ENCODE results near the gene FTL.
"Not testable (repeated sequence)": the region's sequence is repeated elsewhere in the genome, so short reads cannot be mapped to it uniquely, and the experiment has no call there.

The FTL gene

DNA sequence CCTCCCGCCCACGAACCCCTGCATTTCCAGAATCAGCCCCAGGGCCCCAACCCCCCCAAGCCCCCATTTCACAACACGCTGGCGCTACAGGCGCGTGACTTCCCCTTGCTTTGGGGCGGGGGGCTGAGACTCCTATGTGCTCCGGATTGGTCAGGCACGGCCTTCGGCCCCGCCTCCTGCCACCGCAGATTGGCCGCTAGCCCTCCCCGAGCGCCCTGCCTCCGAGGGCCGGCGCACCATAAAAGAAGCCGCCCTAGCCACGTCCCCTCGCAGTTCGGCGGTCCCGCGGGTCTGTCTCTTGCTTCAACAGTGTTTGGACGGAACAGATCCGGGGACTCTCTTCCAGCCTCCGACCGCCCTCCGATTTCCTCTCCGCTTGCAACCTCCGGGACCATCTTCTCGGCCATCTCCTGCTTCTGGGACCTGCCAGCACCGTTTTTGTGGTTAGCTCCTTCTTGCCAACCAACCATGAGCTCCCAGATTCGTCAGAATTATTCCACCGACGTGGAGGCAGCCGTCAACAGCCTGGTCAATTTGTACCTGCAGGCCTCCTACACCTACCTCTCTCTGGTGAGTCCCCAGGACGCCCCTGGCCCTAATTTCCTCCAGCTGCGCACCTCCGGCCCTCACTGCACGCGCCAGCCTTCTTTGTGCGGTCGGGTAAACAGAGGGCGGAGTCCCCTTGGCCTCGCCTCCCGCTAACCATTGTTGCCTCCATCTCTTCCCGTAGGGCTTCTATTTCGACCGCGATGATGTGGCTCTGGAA lies at the start of gene FTL:
TSS of gene FTL (plus strand) at position 270 of the 766 bp plus-strand sequence. CDS start at position 469, 199 bp downstream.
- DNase-seq = peak; percentile 98 to 99 (median 99)

GRCh38 chr19:48915757-48916156 lies 49.4 kb upstream of the FTL start:
- peak in 1 of 3 donors; percentile 14 for DNase-seq

- peak in 1 of 3 donors; percentile 13 for DNase-seq
Observed at GRCh38 chr19:48918071-48918470, 47.0 kb upstream of the FTL start.

DNA sequence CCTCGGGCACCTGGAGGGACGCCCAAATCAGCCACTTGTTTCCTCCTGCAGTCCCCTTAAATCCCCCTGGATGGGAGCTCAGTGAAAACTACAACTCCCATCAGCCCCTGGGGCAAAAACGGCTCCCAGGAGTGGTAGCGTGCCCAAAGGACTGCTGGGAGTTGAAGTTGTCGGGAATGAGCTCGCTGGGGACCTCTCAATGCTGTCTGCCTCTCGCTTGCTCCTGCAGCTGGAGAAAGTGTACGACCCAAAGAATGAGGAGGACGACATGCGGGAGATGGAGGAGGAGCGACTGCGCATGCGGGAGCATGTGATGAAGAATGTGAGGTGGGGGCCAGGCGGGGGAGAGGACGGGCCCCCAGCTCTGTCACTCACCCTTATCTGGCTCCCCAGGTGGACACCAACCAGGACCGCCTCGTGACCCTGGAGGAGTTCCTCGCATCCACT lies 46.3 kb upstream of the FTL start:
- peak in 2 of 3 donors; percentile 11 to 28 for DNase-seq

DNA sequence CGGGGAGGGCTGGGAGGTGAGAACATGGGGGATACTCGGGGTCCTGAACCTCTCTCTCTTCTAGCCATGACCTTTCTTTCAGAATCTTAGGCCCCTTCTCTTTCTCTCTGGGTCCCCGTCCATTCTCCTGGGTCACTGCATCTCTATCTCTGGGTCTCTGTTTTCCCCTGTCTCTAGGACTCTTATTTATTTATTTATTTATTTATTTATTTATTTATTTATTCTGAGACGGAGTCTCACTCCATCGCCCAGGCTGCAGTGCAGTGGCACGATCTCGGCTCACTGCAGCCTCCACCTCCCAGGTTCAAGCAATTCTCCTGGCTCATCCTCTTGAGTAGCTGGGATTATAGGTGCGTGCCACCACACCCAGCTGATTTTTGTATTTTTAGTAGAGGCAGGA lies 45.8 kb upstream of the FTL start:
- DNase-seq = not testable (repeated sequence)

GRCh38 chr19:48920949-48921348 lies 44.2 kb upstream of the FTL start:
- no peak for DNase-seq

DNA sequence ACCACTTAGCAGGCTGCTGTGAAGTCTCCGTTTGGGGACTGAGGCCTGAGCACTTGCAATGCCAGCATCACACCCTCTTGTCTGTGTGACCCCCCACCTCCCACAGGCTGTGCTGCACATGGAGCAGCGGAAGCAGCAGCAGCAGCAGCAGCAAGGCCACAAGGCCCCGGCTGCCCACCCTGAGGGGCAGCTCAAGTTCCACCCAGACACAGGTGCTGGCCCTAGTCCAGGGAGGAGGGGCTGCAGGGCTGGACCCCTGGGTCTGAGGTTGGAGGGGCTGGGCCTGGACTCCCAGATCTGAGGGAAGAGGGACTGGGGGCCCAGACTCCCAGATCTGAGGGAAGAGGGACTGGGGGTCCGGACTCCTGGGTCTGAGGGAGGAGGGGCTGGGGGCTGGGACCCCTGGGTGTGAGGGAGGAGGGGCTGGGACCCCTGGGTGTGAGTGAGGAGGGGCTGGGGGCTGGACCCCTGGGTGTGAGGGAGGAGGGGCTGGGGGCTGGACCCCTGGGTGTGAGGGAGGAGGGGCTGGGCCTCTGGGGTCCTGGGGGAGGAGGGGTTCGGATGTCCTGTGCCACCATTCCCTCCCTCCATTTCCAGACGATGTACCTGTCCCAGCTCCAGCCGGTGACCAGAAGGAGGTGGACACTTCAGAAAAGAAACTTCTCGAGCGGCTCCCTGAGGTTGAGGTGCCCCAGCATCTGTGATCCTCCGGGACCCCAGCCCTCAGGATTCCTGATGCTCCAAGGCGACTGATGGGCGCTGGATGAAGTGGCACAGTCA lies 43.2 kb upstream of the FTL start:
- no peak for DNase-seq

DNA sequence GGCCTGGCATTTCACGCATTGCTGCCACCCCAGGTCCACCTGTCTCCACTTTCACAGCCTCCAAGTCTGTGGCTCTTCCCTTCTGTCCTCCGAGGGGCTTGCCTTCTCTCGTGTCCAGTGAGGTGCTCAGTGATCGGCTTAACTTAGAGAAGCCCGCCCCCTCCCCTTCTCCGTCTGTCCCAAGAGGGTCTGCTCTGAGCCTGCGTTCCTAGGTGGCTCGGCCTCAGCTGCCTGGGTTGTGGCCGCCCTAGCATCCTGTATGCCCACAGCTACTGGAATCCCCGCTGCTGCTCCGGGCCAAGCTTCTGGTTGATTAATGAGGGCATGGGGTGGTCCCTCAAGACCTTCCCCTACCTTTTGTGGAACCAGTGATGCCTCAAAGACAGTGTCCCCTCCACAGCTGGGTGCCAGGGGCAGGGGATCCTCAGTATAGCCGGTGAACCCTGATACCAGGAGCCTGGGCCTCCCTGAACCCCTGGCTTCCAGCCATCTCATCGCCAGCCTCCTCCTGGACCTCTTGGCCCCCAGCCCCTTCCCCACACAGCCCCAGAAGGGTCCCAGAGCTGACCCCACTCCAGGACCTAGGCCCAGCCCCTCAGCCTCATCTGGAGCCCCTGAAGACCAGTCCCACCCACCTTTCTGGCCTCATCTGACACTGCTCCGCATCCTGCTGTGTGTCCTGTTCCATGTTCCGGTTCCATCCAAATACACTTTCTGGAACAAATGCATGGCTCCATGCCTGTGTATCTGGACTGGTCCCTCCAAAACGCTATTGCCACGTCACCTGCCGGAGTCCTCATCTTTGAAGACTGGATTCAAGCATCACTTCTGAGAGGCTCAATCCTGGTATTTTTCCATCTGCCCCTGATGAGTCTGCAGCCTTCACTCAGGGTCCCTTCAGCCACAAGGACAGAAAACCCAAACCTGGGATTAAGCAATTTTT lies 42.3 kb upstream of the FTL start:
- DNase-seq = no peak

GRCh38 chr19:48925240-48925843 lies 39.8 kb upstream of the FTL start:
- DNase-seq = peak; percentile 44 to 80 (median 77)

- DNase-seq = not testable (repeated sequence)
Observed at GRCh38 chr19:48925890-48926289, 39.2 kb upstream of the FTL start.

GRCh38 chr19:48926909-48927308 lies 38.2 kb upstream of the FTL start:
- DNase-seq = peak; percentile 94 to 99 (median 96)

- DNase-seq = peak; percentile 49 to 53 (median 51)
Observed at GRCh38 chr19:48927692-48928091, 37.4 kb upstream of the FTL start.

GRCh38 chr19:48928164-48929025 lies 36.7 kb upstream of the FTL start:
- no peak for DNase-seq

DNA sequence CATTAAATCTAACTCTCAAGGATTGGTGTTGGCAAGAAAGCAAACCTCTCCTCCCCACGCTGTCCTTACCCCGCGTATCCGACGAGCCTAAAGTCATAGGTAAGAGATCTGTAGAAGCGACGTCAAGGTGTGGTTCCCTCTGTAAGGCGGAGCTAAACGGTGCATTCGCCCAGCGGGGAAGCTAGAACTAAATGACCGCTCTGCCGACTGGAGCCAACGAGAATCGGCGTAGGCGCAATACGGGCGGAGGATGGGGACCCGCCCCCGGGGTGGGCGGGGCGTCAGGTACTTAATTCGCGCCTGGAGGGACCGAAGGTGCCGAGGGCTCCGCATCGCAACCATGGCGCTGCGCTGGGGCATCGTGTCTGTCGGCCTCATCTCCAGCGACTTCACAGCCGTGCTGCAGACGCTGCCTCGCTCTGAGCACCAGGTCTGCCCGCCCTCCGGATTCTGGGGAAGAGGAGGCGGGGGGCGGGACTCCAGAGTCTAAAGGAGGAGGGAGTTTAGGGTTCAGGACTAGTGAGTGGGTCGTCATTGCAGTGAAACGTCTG lies 31.7 kb upstream of the FTL start, which contains the start of gene DHDH:
TSS of gene DHDH (plus strand) at position 318 of the 551 bp plus-strand sequence. CDS start at position 341, 23 bp downstream.
- DNase-seq = peak; percentile 75 to 86 (median 80)

DNA sequence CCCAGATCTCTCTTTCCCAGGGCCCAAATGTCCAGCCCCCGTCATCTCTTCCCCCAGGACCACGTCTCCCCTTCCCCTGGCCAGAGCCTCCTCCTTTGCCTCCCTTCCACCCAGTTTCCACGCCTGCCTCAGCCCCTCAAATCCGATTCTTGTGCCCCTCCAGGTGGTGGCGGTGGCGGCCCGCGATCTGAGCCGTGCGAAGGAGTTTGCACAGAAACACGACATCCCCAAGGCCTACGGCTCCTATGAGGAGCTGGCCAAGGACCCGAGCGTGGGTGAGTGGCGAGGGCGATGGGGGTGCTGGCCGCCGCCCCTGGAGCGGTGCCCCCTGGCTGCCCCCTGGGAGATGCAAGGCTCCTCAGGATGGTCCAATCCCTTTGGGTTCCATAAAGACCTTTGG lies 30.3 kb upstream of the FTL start:
- no peak for DNase-seq

DNA sequence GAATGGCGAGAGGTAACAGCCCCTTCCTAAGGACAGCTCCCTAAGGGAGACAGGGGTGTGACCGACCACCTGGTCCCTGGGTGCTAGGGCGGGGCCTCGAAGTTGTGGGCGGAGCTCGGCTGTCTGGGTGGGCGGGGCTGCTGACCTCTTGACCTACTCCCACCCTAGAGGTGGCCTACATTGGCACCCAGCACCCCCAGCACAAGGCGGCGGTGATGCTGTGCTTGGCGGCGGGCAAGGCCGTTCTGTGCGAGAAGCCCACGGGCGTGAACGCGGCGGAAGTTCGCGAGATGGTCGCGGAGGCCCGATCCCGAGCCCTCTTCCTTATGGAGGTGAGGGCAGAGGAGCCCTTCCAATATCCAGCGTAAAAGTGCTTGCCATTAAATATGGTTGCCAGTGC lies 29.2 kb upstream of the FTL start:
- no peak for DNase-seq

DNA sequence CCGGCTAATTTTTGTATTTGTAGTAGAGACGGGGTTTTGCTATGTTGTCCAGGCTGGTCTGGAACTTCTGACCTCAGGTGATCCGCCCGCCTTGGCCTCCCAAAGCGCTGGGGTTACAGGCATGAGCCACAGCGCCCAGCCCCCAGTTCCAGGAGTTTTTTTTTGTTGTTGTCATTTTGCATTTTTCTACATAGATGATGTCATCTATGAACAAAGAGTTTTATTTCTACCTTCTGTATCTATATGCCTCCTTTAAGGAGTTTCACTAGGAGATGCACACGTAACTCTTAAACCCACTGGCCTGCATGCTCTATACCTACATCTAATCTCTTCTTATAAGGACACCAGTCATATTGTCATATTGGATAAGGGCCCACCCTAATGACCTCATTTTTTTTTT lies 26.9 kb upstream of the FTL start:
- DNase-seq = no peak

DNA sequence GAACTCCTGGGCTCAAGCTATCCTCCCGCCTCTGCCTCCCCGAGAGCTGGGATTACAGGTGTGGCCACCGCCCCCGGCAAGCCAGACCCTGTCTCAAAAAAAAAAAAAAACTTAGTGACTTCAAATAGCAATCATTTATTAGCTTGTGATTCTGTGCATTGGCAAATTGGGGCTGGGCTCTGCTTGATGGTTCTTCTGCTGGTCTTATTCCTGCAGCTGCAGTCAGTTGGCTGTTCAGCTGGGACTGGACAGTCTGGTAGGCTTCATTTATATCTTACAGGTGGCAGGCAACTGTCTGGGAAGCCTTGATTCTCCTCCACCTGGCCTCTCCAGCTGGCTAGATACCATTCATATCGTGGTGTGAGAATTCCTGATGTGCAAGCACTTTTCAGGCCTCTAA lies 24.2 kb upstream of the FTL start:
- DNase-seq = no peak

GRCh38 chr19:48943081-48943480 lies 22.0 kb upstream of the FTL start:
- DNase-seq = no peak

GRCh38 chr19:48945415-48945814 lies 19.7 kb upstream of the FTL start:
- no peak for DNase-seq

GRCh38 chr19:48945817-48946216 lies 19.3 kb upstream of the FTL start:
- DNase-seq = no peak

Measured in suppressor macrophage treated with lipopolysaccharide for 1 hour (primary cell).